ENCODE measurements around the gene GYS2.
"Not testable (repeated sequence)": the region's sequence is repeated elsewhere in the genome, so short reads cannot be mapped to it uniquely, and the experiment has no call there.

GYS2 gene

DNA sequence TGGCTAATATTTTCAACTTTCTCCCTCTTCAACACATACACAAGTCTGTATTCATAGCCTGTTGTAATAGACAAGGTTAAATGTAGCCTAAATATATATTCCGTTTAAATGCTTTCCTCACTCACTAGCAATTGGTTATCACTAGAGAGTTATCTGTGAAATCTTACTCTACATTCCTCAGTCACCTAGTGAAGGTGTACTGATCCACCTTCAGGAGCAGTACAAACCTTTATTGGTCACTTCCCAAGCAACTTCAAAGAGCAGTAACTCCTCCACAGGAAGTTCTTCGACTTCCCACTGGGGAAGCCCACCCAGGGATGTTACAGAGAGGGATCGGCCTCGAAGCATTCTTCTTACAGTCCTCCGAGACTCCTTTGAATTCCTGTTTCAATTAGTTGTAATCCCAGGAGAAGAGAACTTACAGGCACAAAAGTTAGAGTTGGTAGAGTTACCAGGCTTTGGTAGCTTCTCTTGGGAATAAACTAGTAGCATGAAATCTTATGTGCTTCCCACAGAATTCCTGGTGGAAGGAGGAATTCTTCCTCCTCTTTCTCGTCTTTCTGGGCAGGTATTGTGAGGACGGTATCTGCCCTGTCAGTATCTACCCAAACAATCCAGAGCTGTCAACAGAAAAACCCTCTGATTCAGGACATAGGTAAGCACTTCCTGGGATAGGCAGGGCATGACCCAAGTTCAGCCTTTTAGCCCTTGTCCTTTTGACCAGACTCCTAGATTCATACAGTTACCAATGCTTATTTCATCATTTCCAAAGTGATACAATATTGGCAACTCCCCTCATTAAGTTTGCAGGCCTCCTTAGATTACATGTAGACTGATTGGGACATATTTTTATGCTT lies at the start of gene GYS2:
Gene GYS2 (minus strand): TSS at position 603 of the 857 bp plus-strand sequence. CDS start 255 bp downstream, at position 348.
- DNase-seq (ENCODE audit: low read depth): no peak

GRCh38 chr12:21651821-21652220 lies 47.2 kb upstream of the GYS2 start:
- DNase-seq (ENCODE audit: low read depth): no peak

- no peak for DNase-seq (ENCODE audit: low read depth)
Measured at GRCh38 chr12:21650997-21651396, 46.4 kb upstream of the GYS2 start.

- DNase-seq (ENCODE audit: low read depth): no peak
Measured at GRCh38 chr12:21649034-21649433, 44.4 kb upstream of the GYS2 start.

GRCh38 chr12:21648378-21648777 lies 43.7 kb upstream of the GYS2 start:
- DNase-seq (ENCODE audit: low read depth): no peak

GRCh38 chr12:21647179-21647578 lies 42.5 kb upstream of the GYS2 start:
- DNase-seq (ENCODE audit: low read depth): no peak

GRCh38 chr12:21645041-21645500 lies 40.4 kb upstream of the GYS2 start:
- DNase-seq (ENCODE audit: low read depth): not testable (repeated sequence)

GRCh38 chr12:21644516-21644915 lies 39.9 kb upstream of the GYS2 start:
- DNase-seq (ENCODE audit: low read depth): no peak

GRCh38 chr12:21643758-21644157 lies 39.1 kb upstream of the GYS2 start:
- no peak for DNase-seq (ENCODE audit: low read depth)

DNA sequence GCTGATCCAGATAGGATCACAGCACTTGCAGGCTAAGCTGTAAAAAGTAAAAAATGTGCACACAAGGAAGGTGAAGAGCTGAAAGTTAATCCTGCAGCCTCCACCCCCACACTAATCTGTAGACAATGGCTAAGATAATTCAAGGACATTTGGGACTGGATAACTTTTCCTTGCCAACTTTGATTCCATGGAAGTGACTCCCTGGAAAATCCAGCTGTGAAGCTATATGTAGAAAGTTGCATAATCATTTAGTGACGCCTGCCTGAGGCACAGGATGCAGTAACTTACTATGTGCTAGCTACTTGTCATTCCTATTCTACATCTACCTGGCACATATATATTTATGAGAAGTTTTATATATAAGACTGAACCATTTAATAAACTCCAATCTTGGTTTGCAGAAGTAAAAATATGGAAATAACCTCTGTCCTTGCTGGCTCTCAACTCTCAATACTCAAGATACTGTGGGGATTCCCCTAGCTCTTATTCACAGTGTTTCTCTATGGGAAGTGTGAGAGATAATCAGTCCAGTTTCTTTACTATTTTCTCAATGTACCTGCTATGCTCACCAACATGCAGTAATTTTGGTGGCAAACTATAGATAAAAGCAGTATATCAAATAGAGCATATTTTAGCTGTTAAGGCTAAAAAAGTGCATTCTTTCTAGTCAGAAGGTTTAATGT lies 38.2 kb upstream of the GYS2 start:
- no peak for DNase-seq (ENCODE audit: low read depth)

GRCh38 chr12:21638054-21638891 lies 33.6 kb upstream of the GYS2 start:
- no peak for DNase-seq (ENCODE audit: low read depth)

DNA sequence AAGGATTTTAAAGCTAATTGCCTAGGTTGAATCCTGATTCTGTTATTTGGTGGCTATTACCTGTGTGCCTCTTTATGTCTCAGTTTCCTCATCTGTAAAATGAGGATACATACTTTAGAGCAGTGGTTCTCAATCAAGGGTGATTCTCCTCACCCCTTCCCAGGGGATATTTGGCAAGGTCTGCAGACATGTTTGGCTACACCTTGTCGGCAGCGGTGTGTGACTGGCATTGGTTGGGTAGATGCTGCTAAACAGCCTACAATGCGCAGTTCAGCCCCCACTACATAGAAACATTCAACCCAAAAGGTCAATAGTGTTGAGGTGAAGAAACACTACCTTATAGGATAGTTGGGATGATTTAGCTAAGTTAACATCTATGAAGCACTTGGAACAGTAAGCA lies 29.6 kb upstream of the GYS2 start:
- DNase-seq (ENCODE audit: low read depth): no peak

DNA sequence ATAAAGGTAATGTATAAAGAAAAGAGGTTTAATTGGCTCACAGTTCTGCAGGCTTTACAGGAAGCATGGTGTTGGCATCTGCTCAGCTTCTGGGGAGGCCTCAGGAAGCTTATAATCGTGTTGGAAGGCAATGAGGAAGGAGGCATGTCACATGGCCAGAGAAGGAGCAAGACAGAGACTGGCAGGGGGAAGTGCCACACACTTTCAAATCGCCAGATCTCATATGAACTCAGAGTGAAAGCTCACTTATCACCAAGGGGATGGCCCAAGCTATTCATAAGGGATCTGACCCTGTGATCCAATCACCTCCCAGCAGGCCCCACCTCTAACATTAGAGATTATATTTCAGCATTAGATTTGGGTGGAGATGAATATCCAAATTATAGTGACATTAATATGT lies 26.7 kb upstream of the GYS2 start:
- DNase-seq (ENCODE audit: low read depth): no peak

DNA sequence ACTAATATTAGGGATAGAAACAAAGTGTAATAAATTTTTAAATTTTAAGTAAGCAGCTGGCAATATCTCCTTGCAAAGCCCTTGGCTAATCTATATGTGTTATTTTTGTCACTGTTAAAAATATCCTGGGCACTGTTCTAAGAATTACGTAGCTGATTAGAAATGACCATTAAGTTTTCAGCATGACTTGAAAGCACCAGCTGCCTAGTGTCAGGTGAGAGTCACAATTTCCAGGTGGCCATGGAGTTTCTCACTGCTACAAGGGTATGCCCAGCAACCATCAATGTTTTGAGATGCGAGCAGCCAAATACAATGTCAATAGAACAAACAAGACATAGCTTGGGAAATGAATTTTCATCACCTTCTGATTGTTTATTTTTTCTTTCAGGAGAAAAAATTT lies 23.3 kb upstream of the GYS2 start:
- DNase-seq (ENCODE audit: low read depth): no peak

GRCh38 chr12:21618566-21618965 lies 13.9 kb upstream of the GYS2 start:
- no peak for DNase-seq (ENCODE audit: low read depth)

DNA sequence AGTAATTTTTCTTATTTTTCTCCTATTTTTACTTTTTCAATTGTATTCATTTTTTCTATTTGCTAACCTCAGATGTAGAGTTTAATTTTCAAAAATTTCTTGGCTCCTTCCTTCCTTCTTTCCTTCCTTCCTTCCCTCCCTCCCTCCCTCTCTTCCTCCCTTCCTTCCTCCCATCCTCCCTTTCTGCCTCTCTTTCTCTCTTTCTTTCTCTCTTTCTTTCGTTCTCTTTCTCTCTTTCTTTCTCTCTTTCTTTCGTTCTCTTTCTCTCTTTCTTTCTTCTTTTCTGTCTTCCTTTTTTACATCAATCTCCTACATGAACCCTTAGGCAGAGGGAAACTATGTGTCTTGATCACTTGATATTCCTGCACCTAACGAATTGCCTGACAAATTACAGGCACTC lies 12.4 kb upstream of the GYS2 start:
- DNase-seq (ENCODE audit: low read depth): no peak

DNA sequence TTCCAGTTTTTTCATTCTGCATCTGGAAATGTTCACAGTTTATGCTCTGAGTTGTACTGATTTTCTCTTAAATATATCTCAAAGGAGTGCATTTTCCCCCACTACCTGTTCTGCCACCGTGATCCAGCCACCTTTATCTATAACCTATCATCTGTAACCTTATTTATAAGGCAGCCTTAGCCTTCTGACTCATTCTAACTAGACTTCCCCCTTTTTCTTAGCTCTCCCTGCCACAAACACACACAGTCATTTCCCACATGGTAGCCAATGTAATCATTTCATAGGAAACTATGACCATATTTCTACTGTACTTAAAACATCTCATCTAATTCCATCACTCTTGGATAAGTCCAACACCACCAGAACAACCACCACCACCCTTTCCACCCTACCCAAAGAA lies 10.8 kb upstream of the GYS2 start:
- no peak for DNase-seq (ENCODE audit: low read depth)

GRCh38 chr12:21614506-21614905 lies 9.9 kb upstream of the GYS2 start:
- no peak for DNase-seq (ENCODE audit: low read depth)

DNA sequence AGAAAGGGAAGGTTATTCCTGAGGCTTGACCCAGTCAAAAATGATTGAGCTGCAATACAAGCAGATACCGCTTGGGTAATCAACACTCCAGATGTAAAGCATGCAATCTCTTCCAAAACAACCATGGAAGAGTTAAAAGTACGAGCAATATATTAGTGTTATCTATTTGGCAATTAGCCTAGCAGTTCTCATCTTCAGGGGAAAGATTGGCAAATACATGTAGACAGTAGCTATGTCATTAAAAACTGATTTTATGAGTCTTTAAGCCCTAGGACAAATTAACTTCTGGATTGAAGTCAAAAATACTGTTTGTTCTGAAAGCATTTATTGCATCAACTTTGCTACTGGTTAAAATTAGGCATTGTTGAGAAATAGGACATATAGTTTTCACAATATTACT lies 9.3 kb upstream of the GYS2 start:
- DNase-seq (ENCODE audit: low read depth): no peak

GRCh38 chr12:21608196-21608595 lies 3.5 kb upstream of the GYS2 start:
- no peak for DNase-seq (ENCODE audit: low read depth)

DNA sequence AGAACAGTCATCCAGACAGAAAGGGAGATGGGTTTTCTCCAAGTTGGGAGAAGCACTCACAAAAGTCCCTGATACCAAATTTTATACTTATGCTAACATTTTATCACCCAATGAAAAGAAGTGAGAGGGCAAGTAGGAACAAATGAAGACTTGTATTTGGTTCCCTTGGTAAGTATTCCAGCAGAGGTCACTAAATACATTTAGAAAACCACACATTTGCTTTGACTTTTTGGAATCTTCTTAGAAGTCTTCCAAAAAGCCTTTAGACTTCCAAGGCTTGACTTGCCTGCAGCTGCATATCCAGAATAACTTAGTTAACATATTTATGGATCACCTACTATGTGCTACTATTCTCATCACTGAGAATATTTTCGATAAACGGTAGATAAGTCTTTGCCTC lies 3.1 kb upstream of the GYS2 start:
- no peak for DNase-seq (ENCODE audit: low read depth)

- no peak for DNase-seq (ENCODE audit: low read depth)
Measured at GRCh38 chr12:21606175-21606574, 1.5 kb upstream of the GYS2 start.

DNA sequence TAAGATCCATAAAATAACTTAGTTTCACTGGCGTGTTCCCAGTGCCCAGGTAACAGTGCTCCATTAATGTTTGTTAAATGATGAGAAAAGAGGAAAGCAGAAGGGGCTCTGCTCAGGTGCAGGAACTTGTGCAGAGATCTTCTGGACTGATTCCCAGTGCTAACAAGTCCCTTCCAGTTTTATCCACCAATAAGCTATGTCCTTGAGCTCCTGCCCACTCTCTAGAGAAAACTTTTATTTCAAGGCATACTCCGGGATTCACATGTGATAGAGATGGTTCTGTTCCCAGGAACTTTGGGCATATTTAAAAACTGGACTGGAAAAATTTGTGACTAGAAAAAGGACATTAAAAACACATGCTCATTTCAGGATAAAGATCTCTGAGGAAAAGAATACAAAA lies 1.9 kb downstream of the GYS2 start:
- DNase-seq (ENCODE audit: low read depth): no peak
